ENCODE measurements around the gene ACSL4.
"Not testable (repeated sequence)": the region's sequence is repeated elsewhere in the genome, so short reads cannot be mapped to it uniquely, and the experiment has no call there.

ACSL4 gene

GRCh38 chrX:109728173-109728535 is 4.9 kb downstream of the ACSL4 start:
- DNase-seq (ENCODE audit: low read depth), result no peak

GRCh38 chrX:109724971-109725370 is 8.1 kb downstream of the ACSL4 start:
- not testable (repeated sequence) for DNase-seq (ENCODE audit: low read depth)

- DNase-seq (ENCODE audit: low read depth), result no peak
Observed at GRCh38 chrX:109720947-109721346, 12.1 kb downstream of the ACSL4 start.

- DNase-seq (ENCODE audit: low read depth), result no peak
Observed at GRCh38 chrX:109719264-109719663, 13.8 kb downstream of the ACSL4 start.

- DNase-seq (ENCODE audit: low read depth), result no peak
Observed at GRCh38 chrX:109716431-109717028, 16.5 kb downstream of the ACSL4 start.

- DNase-seq (ENCODE audit: low read depth), result no peak
Observed at GRCh38 chrX:109714340-109714958, 18.6 kb downstream of the ACSL4 start.

GRCh38 chrX:109710181-109710580 is 22.9 kb downstream of the ACSL4 start:
- DNase-seq (ENCODE audit: low read depth), result no peak

- no peak for DNase-seq (ENCODE audit: low read depth)
Observed at GRCh38 chrX:109709129-109709631, 23.9 kb downstream of the ACSL4 start.

- DNase-seq (ENCODE audit: low read depth), result no peak
Observed at GRCh38 chrX:109707720-109708119, 25.3 kb downstream of the ACSL4 start.

GRCh38 chrX:109707319-109707718 is 25.7 kb downstream of the ACSL4 start:
- no peak for DNase-seq (ENCODE audit: low read depth)

- no peak for DNase-seq (ENCODE audit: low read depth)
Observed at GRCh38 chrX:109704563-109704962, 28.5 kb downstream of the ACSL4 start.

- no peak for DNase-seq (ENCODE audit: low read depth)
Observed at GRCh38 chrX:109697855-109698254, 35.2 kb downstream of the ACSL4 start.

GRCh38 chrX:109696146-109696740 is 36.8 kb downstream of the ACSL4 start:
- DNase-seq (ENCODE audit: low read depth), result no peak

- no peak for DNase-seq (ENCODE audit: low read depth)
Observed at GRCh38 chrX:109695637-109696036, 37.4 kb downstream of the ACSL4 start.

- no peak for DNase-seq (ENCODE audit: low read depth)
Observed at GRCh38 chrX:109691752-109692151, 41.3 kb downstream of the ACSL4 start.

GRCh38 chrX:109691277-109691676 is 41.8 kb downstream of the ACSL4 start:
- DNase-seq (ENCODE audit: low read depth), result no peak

GRCh38 chrX:109687903-109688302 is 45.2 kb downstream of the ACSL4 start:
- DNase-seq (ENCODE audit: low read depth), result no peak

GRCh38 chrX:109685656-109686078 is 47.4 kb downstream of the ACSL4 start:
- DNase-seq (ENCODE audit: low read depth), result no peak

- peak; percentile 11 for DNase-seq (ENCODE audit: low read depth)
Observed at GRCh38 chrX:109684136-109684535, 48.9 kb downstream of the ACSL4 start.

GRCh38 chrX:109681475-109682081 is 51.5 kb downstream of the ACSL4 start:
- DNase-seq (ENCODE audit: low read depth), result no peak

- DNase-seq (ENCODE audit: low read depth), result no peak
Observed at GRCh38 chrX:109679820-109680219, 53.2 kb downstream of the ACSL4 start.

- no peak for DNase-seq (ENCODE audit: low read depth)
Observed at GRCh38 chrX:109672239-109672638, 60.8 kb downstream of the ACSL4 start.

- DNase-seq (ENCODE audit: low read depth), result not testable (repeated sequence)
Observed at GRCh38 chrX:109671170-109671569, 61.9 kb downstream of the ACSL4 start.

Measured in stromal cell of bone marrow (primary cell).